ENCODE data around the gene KRT81. TPM values are rescaled to one million over a fixed set of nuclear protein-coding genes. Genes with fewer than 3 reads are reported as not detected.

The KRT81 gene
- total RNA-seq (2014; rRNA removed; shearing (Covaris generic)): 5.7 and 10.8 TPM in 2 replicates

DNA sequence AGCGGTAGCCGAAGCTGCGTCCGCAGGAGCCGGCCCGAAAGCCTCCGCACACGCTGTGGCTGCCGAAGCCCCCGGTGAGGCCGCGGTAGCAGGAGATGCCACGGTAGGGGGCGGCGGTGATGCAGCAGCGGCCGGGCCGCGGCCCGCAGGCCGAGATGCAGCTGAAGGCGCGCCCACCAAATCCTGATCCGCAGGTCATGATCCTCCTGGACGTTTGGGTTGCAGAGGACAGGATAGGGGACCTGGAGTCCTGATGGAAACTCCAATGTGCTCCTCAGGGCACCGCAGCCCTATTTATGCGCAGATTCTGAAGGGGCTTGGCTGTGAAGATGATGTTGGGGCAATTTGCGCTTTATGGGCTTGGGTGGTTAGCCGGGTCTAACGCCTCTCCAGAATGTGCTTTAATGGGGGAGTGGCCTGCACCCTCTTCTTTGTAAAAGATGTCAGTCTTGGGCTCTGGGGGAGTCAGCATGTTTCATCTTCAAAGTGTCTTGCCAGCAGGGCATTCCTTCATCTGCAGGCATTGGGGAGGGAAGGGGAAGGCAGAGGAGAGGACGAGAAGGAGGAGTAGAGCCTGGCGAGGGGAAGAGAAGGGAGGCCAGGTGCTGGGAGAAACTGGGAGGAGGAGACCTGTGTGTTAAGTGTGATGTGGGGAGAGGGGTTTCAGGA is at the start of gene KRT81:
Gene KRT81, minus strand, starts transcription at position 268 of the 669 bp plus-strand sequence. Its CDS starts 69 bp downstream, at position 199.
- DNase-seq (ENCODE audit: low spot score): no peak

DNA sequence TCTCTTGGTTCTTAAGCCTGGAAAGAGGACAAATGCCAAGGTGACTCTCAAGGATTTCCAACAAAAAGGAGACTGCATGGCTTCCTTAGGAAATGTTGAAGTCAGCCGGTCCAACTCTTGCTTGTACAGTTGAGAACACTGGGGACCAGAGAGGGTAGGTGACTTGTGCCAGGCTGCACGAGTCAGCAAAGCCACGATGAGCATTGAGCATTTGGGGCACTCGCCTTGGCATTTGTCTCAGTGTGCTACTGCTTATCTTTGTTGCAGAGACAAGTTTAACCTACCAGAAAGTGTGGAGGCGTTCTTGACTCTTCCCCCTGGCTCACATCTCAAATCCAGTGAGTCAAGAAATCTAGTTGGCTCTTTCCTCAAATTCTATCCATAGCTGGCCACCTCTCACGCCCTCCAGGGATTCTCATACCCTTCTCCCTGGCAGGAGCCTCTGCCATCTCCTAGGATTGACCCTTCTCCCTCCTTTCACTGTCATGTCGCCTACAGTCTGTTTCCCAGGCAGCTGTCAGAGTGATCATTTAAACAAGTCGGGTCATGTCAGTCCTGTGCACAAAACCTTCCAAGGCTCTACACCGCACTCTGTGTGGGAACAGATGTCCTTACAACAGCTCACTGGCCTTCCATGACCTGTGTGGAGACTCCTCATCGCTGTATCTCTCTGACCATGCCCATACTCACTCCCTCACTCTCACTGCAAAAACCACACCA is 47.1 kb upstream of the KRT81 start:
- DNase-seq (ENCODE audit: low spot score): no peak

DNA sequence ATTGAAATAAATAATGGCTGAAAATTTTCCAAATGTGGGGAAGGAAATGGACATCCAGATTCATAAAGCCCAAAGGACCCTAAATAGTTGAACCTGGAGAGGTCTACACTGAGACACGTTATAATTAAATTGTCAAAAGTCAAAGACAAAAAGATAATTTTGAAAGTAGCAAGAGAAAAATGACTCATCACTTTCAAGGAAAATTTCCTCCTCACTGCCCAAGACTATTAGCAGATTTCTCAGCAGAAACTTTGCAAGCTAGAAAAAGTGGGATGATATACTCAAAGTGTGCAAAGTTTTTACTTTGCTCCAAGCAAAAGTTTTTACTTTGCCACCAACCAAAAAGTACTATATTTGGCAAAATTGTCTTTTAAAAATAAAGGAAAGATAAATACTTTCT is 45.7 kb upstream of the KRT81 start:
- DNase-seq (ENCODE audit: low spot score): no peak

DNA sequence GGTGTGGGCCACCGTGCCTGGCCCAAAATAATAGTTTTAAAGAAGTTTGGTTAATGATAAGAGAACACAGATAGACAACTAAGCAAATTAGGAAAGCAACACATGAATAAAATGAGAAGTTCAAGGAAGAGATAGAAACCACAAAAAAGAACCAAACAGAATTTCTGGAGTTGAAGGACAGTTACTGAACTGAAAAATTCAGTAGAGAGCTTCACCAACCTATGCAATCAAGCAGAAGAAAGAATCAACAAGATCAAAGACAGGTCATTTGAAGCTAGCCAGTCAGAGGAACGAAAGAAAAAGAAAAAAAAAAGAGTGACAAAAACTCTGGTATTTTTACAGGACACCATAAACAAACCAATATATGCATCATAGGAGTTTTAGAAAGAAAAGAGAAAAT is 45.3 kb upstream of the KRT81 start:
- DNase-seq (ENCODE audit: low spot score): no peak

DNA sequence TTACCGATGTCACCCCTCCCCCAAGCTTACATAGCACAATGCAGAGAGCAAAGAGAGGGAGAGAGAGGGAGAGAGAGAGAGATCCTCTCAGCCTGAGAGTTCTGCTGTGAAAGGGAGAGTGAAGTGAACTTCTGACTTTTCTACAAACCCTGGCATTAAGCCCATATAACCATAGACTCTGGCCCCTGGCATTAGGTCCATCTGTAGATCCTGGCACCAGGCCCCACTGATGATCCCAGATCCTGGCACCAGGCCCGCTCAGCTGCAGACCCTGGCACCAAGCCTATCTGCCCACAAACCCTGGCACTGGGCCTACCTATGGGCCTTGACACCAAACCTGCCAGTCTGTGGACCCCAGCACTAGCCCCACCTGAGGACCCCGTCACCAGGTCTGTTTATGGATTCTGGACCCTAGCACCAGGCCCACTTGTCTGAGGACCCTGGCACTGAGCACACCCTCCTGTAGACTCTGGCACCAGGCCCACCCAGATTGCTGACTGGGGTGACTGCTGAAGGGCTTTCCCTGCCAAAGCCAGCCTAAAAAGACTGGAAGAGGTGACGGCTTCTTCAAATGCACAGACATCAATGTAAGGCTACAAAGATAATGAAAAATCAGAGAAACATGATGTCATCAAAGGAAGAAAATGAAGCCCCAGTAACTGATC is 44.4 kb upstream of the KRT81 start:
- no peak for DNase-seq (ENCODE audit: low spot score)

DNA sequence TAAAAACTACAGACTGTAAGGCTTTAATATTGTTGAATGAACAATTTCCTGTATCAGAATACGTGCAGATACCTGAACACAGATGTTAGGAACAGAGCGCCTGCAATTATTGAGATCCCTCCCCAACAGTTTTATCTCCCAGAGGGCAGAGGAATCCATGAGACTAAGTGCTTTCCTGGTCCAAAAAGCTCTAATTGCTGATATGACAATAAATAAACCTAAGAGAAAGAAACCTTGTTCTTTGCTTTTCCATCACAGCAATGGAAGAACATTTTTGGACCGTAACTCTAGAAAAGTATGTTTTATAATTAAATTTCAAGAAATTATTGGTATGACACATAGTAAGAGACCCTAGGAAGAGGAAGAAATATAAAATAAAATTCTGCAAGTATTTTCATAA is 42.9 kb upstream of the KRT81 start:
- no peak for DNase-seq (ENCODE audit: low spot score)

DNA sequence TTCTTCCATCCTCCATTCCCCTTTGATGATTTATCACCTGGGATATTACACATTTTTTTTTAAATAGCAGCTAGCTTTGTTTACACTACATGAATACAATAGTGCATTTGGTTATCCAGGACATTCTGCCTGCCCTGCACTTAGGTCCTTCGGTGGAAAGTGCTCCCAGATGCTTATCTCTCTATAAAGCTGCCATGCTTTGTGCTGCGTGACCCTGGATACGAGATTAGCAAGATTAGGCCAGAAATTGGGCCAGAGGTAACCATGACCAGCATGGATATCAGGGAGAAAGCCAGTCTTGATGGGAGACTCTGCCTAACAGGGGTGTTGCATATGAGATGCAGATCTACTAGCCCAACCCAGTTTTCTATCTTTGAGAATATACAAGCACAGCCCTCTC is 42.0 kb upstream of the KRT81 start:
- no peak for DNase-seq (ENCODE audit: low spot score)

DNA sequence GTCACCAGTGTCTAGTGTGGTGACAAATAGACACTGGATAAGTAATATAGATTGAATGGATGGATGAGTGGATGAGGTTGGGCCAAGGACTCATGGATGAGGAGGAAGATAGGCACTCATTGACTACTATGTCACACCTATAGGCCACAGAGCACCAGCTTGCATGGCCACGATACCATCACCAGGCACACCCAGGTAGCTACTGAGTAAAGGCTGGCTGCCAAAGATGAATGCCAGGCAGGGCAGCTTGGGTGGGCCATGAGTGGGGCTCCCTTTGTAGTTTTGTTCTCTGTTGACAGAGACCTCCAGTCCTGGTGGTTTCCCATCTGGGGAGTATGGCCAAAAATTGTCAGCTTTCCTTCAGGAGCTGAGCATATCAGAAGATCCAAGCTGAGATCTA is 41.0 kb upstream of the KRT81 start:
- DNase-seq (ENCODE audit: low spot score): no peak

DNA sequence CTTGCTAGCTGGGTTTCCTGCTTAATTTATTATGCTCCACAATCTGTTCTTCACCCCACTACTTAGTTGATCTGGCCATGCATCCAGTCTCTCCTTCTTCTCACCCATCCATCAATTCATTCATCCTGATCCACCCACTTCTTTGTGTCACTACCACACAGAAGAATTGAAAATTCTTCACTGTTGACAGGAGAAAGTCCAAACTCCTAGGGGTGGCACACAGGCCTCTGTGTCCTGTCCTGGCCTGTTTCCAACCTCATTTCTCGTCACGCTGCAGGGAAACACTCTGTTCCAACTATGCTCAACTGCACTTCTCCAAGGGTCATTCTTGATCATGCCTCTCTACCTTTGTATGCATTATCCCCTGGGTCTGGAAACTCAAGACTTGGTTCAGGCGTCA is 40.5 kb upstream of the KRT81 start:
- no peak for DNase-seq (ENCODE audit: low spot score)

DNA sequence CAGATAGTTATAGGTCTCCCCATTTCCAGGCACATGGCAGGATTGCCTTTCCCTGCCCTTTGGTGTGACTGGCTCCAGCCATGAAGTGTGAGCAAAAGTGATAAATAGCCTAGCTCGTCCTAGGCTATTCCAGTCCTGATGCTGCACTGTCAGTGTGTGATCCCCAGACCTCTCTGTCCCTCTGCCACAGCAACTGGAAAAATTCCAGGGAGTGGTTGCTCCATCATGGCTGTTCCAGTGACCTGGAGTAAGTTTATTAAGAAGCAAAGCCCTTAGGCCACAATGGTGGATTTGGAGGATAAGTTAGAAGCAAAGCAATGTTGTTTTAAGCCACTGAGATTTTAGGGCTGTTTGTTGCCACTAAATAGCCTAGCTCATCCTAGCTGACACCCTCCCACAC is 39.7 kb upstream of the KRT81 start:
- DNase-seq (ENCODE audit: low spot score): no peak

DNA sequence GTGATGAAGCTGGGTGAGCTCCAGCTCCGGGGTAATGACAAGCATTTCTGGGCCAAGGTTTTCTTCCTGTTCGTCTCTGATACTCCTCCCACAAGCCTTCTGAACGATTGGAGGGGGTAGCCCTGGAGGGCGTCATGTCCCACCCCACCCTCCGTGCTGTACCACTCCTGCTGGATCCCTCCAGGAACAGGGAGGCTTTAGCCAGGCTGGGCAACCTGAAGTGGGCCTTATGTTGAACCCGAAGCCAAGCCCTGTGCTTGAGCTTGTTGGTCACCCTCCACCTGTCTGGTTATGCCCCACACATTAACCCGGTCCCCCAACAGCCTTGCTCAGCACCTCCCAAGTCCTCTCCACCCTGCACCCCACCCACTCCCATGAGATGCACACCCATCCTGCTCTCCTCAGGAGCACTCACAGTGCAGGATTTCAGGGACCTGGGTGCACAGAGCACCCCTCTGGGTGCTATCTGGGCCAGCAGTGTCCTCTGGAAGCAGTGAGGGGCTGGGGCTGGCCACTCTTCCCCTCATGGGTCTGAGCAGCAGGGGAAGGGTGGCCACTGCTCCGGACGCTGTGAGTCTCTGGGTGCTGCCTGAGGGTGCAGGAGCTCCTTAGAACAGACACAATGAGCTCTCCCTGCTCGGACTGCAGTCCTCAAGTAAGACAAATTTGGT is 36.6 kb upstream of the KRT81 start:
- no peak for DNase-seq (ENCODE audit: low spot score)

DNA sequence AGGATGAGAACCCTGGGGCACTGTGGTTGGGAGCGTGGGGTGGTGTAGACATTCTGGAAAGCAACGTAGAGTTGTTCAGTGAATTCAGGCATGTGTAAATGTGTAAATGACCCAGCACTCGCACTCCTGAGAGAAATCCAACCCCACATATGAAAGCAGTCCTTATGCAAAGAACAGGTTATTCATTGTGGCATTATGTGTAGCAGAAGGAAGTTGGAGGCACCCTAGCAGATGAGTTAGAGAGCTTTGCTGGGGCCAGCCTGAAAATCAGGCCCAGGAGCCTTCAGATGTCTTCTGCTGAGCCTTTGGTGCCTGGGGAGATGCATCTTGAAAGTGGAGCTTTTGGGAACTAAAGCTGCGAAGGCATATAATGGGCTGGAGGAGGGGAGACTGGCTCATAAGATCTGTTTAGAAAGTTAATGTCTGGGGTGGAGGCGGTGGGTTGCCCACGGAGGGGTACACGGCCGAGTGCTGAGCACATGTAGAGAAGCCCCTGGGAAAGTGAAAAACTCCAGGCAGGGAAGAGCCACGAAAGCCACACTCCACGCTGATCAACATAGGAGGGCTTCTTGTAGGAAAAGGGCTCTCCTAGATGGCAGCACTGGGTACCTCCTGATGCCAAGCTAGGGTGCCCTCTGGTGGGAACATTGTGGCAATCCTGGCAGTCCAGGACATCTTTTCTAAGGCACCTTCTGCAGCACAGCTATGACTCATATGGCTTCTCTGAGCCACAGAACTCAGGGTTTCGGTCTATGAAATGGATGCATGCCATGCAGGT is 35.9 kb upstream of the KRT81 start:
- peak; percentile 95 for DNase-seq (ENCODE audit: low spot score)

DNA sequence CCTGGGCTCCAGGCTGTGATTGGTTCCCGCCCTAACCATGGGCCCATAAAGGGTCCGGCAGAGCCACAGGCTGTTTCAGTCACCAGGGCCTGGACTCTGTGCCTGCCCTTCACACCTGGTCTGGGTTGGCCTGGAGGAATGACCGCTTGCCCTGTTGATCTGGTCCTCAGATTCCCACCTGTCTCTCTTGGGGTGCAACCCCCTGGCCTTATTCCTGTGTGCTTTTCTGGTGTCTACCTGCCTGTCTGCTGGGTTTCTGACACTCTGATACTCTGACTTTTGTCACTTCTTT is 32.8 kb upstream of the KRT81 start:
- no peak for DNase-seq (ENCODE audit: low spot score)

DNA sequence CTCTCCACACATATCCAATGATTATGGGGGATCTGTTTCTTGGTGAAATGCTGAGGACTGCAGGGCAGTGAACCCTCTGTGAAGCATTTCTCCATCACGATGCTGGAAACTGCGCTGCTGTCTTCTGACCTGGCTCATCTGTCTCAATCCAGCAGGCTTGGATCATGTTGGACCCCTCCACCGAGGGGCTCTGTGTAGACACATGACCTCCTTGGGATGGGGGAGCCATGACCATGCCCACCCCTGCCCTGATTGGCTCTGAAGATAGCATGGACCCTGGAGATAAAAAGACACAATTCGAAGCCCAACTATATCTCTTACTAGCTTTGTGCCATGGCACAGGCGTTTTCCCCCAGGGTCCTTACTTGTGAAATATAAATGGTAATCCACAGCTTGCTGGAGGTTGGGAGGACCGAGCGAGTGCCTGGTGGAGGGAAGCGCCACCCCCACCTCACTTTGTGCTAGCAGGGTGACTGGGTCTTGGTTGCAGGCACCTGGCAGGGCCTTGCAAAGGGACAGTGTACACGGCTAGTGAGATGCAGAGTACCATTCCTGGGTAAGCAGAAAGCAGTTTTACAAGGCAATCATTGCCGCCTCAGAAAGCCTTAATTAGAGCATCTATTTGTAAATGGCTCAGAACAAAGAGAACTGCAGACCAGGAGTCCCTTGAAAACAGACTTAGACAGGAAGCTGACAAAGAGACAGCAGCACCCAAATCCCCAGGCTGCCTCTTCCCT is 32.2 kb upstream of the KRT81 start:
- no peak for DNase-seq (ENCODE audit: low spot score)

DNA sequence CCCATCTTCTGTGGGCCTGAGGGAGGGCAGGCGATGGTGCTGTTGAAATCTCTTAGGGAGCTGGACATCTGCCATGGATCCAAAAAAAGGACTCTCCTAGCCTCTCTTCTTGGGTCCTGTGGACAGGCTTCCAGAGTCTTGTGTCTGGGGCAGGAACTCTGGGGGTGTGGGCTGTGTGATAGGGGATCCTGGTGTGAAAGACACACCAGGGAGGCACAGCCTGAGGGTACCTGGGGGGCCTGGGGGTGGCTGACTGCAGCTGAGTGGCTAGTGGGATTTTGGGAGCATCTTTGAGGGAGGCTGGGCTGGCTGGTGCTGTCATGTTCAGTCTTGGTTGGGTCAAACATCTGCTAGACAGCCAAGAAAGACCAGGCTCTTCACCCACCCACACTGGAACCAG is 31.7 kb upstream of the KRT81 start:
- DNase-seq (ENCODE audit: low spot score): no peak

DNA sequence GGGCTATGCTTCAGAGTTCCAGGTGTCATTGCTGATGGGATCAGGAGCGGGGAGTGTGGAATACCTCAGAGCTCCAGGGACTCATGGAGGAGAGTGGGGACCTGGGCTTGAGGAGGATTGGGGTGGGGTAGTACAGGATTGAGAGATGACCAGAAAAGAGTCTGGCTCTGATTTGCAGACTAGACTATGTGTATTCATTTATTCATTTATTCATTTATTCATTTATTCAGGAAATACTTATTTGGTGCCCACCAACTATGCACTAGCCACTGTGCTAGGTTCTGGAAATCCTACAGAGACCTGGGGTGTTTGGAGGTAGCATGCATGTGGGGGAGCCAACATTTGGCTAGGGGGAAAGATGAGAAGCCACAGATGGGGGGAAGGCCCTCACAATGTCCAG is 30.7 kb upstream of the KRT81 start:
- no peak for DNase-seq (ENCODE audit: low spot score)

DNA sequence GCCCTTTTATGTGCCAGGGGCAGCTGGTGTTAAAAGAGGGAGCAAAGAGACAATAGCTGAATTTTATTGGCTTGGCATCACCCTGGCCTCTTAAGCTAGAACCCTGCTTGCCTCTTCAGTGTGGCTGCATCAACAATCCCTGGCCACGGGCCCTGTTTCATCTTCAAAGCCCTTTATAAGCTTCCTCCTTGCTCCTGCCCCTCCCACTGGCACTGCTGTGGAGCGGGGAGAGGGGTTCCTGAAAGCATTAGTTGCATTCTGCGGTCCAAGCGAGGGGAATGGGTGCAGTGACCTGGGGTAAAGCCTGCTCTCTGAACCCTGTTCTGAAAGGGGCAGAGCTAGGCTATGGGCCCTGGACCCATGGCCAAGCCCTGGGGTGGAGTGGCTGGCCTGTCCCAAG is 30.1 kb upstream of the KRT81 start:
- DNase-seq (ENCODE audit: low spot score): no peak

DNA sequence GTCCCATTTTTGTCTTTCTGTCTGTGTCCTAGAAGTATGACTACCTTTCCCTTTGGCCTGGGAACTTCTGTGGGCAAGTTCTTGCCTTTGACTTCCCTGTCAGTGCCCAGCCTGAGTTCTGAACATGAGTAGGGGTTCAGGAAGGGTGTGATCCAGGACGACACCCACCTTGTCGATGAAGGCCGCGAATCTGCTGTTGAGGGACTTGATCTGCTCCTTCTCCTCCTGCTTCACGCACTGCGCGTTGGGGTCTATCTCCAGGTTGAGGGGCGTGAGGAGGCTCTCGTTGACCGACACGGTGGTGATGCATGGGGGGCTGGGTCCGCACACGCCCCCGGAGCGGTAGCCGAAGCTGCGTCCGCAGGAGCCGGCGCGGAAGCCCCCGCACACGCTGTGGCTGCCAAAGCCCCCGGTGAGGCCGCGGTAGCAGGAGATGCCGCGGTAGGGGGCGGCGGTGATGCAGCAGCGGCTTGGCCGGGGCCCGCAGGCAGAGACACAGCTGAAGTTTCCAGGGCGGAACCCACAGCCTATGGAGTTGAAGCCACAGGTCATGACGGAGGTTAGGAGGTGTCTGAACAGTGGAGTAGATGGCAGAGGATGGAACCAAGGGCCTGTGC is 29.6 kb upstream of the KRT81 start, which contains the start of gene KRT83:
Gene KRT83, minus strand, starts transcription at position 615 of the 617 bp plus-strand sequence. Its CDS starts 63 bp downstream, at position 552.
- no peak for DNase-seq (ENCODE audit: low spot score)

DNA sequence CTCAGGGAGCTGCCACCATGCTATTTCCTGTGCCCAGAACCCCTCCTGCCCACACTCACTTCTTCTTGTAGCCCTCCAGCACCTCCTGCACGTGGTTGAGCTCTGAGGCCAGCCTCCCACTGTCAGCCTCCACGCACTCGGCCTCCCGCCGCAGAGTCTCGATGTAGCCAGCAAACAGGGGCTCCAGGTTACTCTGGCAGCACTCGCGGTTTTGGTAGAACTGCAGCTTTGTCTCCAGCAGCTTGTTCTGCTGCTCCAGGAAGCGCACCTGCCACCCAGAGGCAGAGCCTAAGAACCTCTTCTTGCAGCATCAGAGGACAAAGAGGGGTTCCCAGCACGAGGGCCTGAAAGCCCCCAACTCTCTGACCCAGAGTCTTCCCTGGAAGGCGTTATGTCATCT is 27.8 kb upstream of the KRT81 start:
- DNase-seq (ENCODE audit: low spot score): no peak

DNA sequence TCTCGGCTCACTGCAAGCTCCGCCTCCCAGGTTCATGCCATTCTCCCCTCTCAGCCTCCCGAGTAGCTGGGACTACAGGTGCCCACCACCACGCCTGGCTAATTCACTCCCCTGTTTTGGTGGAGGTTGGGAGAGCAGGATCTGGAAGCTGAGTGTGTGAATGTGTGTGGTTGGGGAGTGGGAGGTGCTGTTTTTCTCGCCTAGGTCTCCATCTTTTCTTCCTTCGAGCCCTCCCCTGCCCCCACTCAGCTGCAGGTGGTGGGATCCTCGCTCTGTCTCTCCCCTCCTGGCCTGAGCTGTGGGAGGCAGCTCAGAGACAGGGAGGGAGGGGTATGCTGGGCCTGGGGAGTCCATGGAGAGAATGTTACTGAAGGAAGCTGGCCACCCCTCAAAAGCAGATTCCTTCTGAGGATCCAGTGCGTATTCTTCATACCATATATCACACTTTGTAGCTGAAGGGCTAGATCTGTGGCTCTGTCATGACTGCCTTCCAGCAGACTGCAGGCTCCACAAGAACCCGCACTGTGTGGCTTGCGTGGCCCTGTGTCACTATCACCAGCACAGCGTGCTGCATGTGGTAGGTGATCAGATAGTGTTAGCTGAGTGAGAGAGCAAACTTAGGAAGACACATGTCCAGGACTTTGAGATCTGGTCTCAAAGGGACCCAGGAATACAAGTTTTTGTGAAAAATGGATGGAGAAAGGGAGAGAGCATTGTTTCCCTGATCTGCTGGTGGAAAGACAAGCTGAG is 27.1 kb upstream of the KRT81 start:
- DNase-seq (ENCODE audit: low spot score): no peak
